Sigmoid colon (tissue), 4 donors: ENCODE data around the gene DNAH6.

ENCODE experiments used
- CTCF ChIP-seq, 4 experiments: fragments of 450-650 bp in 3 of 4; fragments of 200-600 bp in 1 of 4; IDR thresholded peaks; one replicate each; pipeline ENCODE4 v1.5.1; 2016 to 2019; ENCODE audit warnings: antibody characterized with exemption in 4 of 4, mild to moderate bottlenecking in 3 of 4, moderate library complexity in 2 of 4
- EP300 ChIP-seq, 4 donors: sonication (generic); formaldehyde crosslinking; IDR thresholded peaks; one replicate each; pipeline ENCODE4 v1.6.1; 2017; ENCODE audit warnings: antibody characterized with exemption in 4 of 4
- POLR2A ChIP-seq, 2 donors: fragments of 450-650 bp; IDR thresholded peaks; one replicate each; pipeline ENCODE4 v1.6.1; 2016; ENCODE audit warnings: antibody characterized with exemption in 2 of 2, mild to moderate bottlenecking in 2 of 2, moderate library complexity in 2 of 2
- POLR2AphosphoS5 ChIP-seq, 4 donors: sonication (generic); formaldehyde crosslinking; IDR thresholded peaks; one replicate each; pipeline ENCODE4 v1.6.1; 2017; ENCODE audit warnings: antibody characterized with exemption in 4 of 4

DNA sequence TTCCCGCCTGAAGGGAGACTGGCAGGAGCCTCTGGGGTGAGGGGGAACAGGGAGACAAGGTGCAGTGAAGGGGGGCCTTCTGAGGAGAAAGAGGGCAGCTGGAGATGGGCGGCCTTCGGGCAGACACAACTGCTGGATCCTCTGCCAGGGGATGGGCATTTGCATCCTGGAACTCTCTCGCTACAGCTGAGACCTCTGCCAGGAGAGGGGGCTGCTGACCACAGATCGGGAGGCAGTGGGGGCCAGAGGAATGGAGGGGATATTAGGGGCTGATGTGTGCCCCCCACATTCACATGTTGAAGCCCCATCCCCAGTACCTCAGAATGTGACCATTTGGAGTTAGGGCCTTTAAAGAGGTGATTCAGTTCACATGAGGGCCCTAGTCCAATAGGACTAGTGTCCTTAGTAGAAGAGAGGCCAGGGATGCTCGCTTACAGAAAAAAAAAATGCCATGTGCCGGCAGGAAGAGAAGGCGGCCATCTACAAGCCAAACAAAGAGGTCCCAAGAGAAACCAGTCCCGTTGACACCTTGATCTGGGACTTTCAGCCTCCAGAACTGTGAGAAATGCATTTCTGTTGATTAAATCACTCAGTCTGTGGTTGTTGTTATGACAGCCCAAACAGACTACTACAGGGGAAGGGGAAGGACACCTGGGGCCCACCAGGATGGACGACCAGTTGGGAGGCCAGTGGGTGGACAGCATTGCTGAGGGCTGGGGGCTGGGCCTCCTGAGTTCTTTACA, 314.6 kb downstream of the DNAH6 start:
- TF ChIP-seq CTCF (IDR thresholded peaks at IDR 0.05) (no peak), POLR2A (IDR thresholded peaks at IDR 0.05) (no peak), EP300 (IDR thresholded peaks at IDR 0.05) (no peak), POLR2AphosphoS5 (IDR thresholded peaks at IDR 0.05) (no peak)
